ENCODE results near the gene SMIM7. TPM values are rescaled to one million over a fixed set of nuclear protein-coding genes. Genes with fewer than 3 reads are reported as not detected.

SMIM7 gene
- total RNA-seq, 1 donor from 2014 or later, result 110 TPM

- peaks cover 2% of the 10 kb centered on the region for H3K36me3 Mint-ChIP-seq (ENCODE audit: low read depth)
- CTCF ChIA-PET, result no interaction called here
- H3K4me1 Mint-ChIP-seq, result peaks cover 3% of the 10 kb centered on the region
- H3K27ac Mint-ChIP-seq, result no peak overlapping the region
- POLR2A ChIA-PET, result interaction anchor here (0.5 to 0.6 kb wide), 2 partner anchors 136 to 516 kb away, joined by 6 to 7 read pairs; no protein-coding TSS in a partner anchor
- no peaks in the 10 kb centered on the region for H3K27me3 Mint-ChIP-seq
- ATAC-seq (ENCODE audit: low read depth), result no peak
- intact Hi-C loops (cut with micrococcal nuclease), result no loop called here
- no peaks in the 10 kb centered on the region for H3K9me3 Mint-ChIP-seq
- no peak overlapping the region for H3K4me3 Mint-ChIP-seq
- DNase-seq, result no peak
- no peak for TF ChIP-seq CTCF (IDR thresholded peaks at IDR 0.05)
Measured at GRCh38 chr19:16668176-16668575, 8.2 kb upstream of the SMIM7 start.

GRCh38 chr19:16661480-16662034, 1.6 kb upstream of the SMIM7 start:
- H3K27ac Mint-ChIP-seq, result peak overlapping the region; percentile 75

DNA sequence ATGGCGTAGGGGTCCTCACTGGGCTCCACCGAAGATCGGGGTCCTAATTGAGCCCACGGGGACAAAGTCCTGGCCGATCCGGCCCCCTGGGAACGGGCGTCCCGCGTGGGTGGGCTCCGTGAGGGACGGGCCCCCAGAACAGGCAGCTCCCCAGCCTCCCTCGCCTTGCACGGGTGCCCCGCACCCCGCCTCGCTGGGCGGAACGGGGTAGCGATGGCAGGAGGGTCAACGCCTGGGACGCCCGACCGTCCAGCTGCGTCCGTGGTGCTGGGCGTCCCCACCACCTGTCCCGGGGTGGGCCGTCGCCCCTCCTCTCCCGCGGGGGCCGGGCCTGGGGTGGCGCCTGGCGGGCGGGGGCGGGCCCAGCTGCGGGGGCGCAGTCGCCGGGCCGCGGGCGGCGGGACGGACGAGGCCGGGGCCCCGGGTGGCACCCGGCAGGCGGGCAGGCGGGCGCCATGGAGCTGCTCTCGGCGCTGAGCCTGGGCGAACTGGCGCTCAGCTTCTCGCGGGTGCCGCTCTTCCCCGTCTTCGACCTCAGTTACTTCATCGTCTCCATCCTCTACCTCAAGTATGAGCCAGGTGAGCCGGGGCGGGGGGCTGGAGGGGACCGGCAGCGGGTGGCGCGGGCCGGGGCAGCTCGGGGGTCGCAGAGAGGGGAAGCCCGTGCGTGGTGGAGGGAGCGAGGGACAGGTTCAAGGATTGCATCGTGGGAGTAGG, 977 bp upstream of the SMIM7 start, which contains the start of gene TMEM38A:
TMEM38A (plus strand) TSS at position 377 of the 717 bp plus-strand sequence; CDS start at position 456, 79 bp downstream.
- ChIA-PET CTCF (interaction anchor here (0.6 to 1.3 kb wide), 5 partner anchors 9 to 110 kb away, joined by 3 to 4 read pairs (median 3); no protein-coding TSS in a partner anchor), POLR2A (interaction anchor here (0.6 to 6.2 kb wide), 15 partner anchors 9 to 609 kb away, joined by 3 to 137 read pairs (median 5); partner anchors contain the start of genes MED26 and SLC35E1)
- no peaks in the 10 kb centered on the region for H3K27me3 Mint-ChIP-seq
- H3K4me3 Mint-ChIP-seq, result peak within 1 kb of the TSS; percentile 97
- TF ChIP-seq CTCF (IDR thresholded peaks at IDR 0.05), result no peak
- DNase-seq, result peak; percentile 66
- ATAC-seq (ENCODE audit: low read depth), result peak; percentile 8
- no peaks in the 10 kb centered on the region for H3K9me3 Mint-ChIP-seq
- H3K4me1 Mint-ChIP-seq, result peaks cover 48% of the 10 kb centered on the region
- H3K36me3 Mint-ChIP-seq (ENCODE audit: low read depth), result peaks cover 32% of the 10 kb centered on the region
- H3K27ac Mint-ChIP-seq, result peak within 1 kb of the TSS; percentile 95
- intact Hi-C loops (cut with micrococcal nuclease), result loop anchor here (1.0 to 2.0 kb wide), 9 partner anchors 33 to 236 kb away; partner anchors contain the start of genes C19orf44, CALR3, CHERP and MED26

More at GRCh38 chr19:16661480-16662034, 1.6 kb upstream of the SMIM7 start:
- peak overlapping the region; percentile 86 for H3K4me3 Mint-ChIP-seq
- H3K4me1 Mint-ChIP-seq, result peaks cover 43% of the 10 kb centered on the region
- TF ChIP-seq CTCF (IDR thresholded peaks at IDR 0.05), result no peak
- peak; percentile 27 for DNase-seq
- no peaks in the 10 kb centered on the region for H3K9me3 Mint-ChIP-seq
- peaks cover 25% of the 10 kb centered on the region for H3K36me3 Mint-ChIP-seq (ENCODE audit: low read depth)
- ATAC-seq (ENCODE audit: low read depth), result no peak
- intact Hi-C loops (cut with micrococcal nuclease), result loop anchor here (2.0 kb wide), 3 partner anchors 47 to 235 kb away; partner anchors contain the start of gene NWD1
- ChIA-PET CTCF (interaction anchor here (0.6 to 1.3 kb wide), 3 partner anchors 13 to 109 kb away, joined by 3 read pairs; no protein-coding TSS in a partner anchor), POLR2A (interaction anchor here (0.6 to 6.2 kb wide), 14 partner anchors 8 to 1602 kb away, joined by 3 to 137 read pairs (median 5); partner anchors contain the start of genes MED26 and SLC35E1)
- no peaks in the 10 kb centered on the region for H3K27me3 Mint-ChIP-seq

DNA sequence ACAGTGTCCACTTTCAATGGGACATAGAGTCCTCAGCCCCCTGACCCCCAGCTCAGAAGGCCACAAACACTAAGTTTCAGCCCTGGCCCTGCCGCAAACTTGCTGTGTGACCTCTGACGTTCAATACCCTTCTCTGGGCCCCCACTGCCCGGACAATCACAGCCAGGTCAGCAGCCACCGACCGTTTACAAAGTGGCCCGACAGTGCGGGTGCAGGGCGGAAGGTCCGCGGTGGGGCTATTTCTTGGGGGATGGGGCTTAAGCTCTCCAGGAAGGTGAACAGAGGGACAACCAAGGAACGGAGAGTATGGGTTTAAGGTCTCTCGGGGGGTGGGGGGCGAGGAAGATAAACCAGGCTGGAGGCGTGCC, 496 bp downstream of the SMIM7 start:
- Mint-ChIP-seq H3K27ac (peak overlapping the region; percentile 95), H3K4me3 (peak overlapping the region; percentile 97), H3K27me3 (no peaks in the 10 kb centered on the region), H3K4me1 (peaks cover 50% of the 10 kb centered on the region), H3K9me3 (no peaks in the 10 kb centered on the region), H3K36me3 (ENCODE audit: low read depth) (peaks cover 44% of the 10 kb centered on the region)
- ChIA-PET POLR2A (interaction anchor here (0.6 to 6.2 kb wide), 13 partner anchors 12 to 562 kb away, joined by 3 to 137 read pairs (median 4); partner anchors contain the start of genes C19orf44, CALR3, MED26 and SLC35E1), CTCF (interaction anchor here (1.5 kb wide), 1 partner anchor 31 kb away, joined by 3 read pairs; the partner anchor contains the start of gene MED26)
- intact Hi-C loops (cut with micrococcal nuclease), result no loop called here
- TF ChIP-seq CTCF (IDR thresholded peaks at IDR 0.05), result no peak
- ATAC-seq (ENCODE audit: low read depth), result no peak
- no peak for DNase-seq

Measured in activated B cell treated with CpG ODN at 0.5 μM for 24 hours (primary cell).